HG02763 (cell line): ENCODE data around the gene TMEM222.
A peak's percentile ranks its signal among the peaks of the same experiment; 100 is the strongest.

Experiments
- ATAC-seq: cut with Tn5 transposase; IDR thresholded peaks from one replicate; pipeline ENCODE4 v1.9.1; 2021; ENCODE audit warnings: mild to moderate bottlenecking, moderate library complexity; ENCODE audit not compliant: unreplicated experiment

Gene TMEM222

GRCh38 chr1:27341525-27342252 lies 19.7 kb downstream of the TMEM222 start, which contains the start of gene SYTL1:
Gene SYTL1 (plus strand): TSS chr1:27342022. CDS start chr1:27345335, 3,313 bp downstream.
- no peak for ATAC-seq

- no peak for ATAC-seq
Observed at GRCh38 chr1:27342391-27342777, 20.4 kb downstream of the TMEM222 start.

DNA sequence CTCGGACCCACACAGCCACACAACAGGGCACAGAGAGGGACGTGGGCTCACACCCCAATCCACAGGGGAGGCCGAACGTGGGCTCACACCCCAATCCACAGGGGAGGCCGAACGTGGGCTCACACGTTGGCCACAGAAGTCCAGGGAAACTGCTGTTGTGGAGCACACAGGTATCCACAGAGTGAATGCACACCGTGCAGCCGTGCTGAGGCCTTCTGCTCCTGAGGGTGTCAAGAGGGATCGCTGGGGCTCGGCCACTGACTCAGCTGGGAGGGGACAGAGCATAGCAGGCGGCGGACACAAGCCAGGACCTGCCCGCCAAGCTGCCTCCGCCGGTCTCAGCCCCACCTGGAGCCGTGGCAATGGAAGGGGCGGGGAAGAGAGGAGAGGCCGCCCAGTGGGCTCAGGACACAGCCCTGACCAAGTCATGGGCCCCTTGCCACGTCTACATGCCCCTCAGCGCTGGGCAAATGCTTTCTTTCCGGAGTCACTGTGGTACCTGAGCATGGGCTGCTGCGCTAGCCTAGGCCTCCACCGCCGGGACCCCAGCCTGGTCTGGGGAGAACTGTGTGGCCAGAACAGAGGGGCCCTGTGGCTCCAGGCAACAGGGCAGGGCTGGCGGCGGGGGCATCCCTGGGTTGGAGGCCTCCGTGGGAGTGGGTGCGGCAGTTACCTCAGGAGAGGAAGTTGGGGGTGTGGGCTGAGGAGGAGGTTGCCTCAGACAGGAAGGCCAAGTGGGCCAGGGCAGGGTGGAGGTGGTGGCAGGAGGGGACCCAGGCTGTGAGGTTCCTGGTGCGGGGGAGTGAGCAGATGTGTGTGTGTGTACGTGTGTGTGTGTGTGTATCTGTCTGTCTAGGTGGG lies 21.0 kb downstream of the TMEM222 start:
- no peak for ATAC-seq

DNA sequence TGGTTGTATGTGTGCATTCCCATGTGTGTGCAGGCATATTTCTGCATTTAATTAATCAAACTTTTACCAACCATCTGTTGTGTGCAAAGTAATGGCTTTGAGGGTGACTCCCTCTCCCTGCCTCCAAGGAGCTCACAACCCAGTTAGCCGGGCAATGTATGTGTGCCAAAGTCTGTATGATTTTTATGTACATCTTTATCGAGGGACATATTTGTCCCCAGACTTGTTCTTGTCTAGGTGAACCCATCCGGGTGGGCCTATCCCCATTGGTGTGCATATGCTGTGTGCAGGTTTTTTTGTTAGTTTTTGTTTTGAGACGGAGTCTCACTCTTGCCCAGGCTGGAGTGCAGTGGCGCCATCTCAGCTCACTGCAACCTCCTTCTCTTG lies 21.7 kb downstream of the TMEM222 start:
- ATAC-seq = no peak

- no peak for ATAC-seq
Observed at GRCh38 chr1:27345272-27345671, 23.3 kb downstream of the TMEM222 start.

DNA sequence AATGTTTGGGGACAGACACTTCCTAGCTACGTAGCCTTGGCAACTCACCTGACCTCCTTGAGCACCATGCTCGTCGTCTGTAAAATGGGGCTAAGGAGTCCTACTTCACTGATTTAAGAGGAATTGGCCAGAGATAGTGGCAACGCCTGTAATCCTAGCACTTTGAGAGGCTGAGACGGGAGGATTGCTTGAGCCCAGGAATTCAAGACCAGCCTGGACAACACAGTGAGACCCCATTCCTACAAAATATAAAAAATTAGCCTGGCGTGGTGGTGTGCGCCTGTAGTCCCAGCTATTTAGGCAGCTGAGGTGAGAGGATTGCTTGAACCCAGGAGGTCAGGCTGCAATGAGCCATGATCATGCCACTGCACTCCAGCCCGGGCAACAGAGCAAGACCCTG lies 24.4 kb downstream of the TMEM222 start:
- ATAC-seq = no peak

GRCh38 chr1:27346991-27347624 lies 25.1 kb downstream of the TMEM222 start:
- no peak for ATAC-seq

DNA sequence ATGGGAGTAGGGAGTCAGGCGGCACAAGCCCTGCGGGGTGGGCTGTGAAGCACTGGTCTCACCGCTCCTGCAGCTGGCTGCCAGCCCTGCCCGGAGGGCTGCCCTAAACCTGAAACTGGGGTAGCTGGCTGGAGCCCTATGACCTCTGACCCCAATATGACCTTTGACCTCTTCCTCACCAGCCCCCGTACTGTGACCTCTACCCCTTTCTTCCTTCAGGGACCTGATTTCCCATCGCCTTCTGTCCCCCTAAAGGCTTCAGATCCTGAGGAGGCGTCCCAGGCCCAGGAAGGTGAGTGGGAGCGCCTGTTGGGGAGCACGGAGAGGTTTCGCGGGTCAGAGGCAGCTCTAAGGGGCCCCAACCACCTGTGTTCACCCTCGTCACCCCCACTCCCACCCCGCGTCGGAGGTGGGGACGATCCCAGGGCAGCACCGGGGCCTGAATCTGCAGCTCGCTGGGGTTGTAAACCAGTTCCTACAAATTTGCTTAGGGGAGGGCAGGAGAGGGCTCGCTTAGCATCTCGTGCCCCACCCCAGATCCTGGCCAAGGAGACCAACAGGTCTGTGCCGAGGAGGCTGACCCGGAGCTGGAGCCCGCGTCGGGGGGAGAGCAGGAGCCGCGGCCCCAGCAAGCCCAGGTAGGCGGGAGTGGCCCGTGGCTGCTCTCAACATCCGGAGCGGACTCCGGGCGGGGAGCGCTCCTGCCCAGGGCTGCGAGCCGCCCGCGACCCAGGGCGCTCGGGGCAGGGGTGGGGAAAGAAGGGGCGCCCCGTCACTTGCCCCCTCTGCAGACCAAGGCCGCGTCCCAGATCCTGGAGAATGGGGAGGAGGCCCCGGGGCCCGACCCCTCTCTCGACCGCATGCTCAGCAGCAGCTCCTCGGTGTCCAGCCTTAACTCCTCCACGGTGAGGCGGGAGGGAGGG lies 27.2 kb downstream of the TMEM222 start:
- ATAC-seq = no peak

GRCh38 chr1:27349784-27350662 lies 28.1 kb downstream of the TMEM222 start:
- no peak for ATAC-seq

DNA sequence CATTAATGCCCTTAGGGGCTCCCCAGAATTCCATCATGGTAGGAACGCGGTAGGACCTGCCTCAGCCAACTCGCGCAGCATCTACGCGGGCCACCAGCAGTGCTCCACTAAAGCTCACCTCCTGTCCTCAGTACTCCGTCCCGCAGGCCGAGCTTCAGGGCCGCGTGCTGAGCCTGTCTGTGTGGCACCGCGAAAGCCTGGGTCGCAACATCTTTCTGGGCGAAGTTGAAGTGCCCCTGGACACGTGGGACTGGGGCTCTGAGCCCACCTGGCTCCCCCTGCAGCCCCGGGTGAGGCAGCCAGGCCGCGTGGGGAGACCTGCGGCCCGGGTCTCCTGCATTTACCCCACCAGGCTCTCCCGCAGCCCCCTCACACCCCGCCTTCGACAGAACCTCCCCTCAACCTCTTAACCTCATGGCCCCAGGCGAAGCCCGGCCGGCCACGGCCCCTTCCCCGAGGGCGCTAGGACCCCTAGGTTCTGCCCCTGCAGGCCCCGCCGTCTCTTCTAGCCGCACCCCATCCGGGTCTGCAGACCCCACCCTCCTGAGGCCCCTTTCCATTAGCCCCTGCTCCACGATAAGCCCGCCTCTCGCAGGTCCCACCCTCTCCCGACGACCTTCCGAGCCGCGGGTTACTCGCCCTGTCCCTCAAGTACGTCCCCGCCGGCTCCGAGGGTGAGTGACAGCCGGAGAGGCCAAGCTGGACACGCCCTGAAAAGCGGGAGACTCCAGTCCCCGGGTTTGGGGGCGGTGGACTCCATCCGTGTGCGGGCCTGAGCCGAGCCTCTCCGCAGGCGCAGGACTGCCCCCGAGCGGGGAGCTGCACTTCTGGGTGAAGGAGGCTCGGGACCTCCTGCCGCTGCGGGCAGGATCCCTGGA lies 28.9 kb downstream of the TMEM222 start:
- ATAC-seq = no peak

DNA sequence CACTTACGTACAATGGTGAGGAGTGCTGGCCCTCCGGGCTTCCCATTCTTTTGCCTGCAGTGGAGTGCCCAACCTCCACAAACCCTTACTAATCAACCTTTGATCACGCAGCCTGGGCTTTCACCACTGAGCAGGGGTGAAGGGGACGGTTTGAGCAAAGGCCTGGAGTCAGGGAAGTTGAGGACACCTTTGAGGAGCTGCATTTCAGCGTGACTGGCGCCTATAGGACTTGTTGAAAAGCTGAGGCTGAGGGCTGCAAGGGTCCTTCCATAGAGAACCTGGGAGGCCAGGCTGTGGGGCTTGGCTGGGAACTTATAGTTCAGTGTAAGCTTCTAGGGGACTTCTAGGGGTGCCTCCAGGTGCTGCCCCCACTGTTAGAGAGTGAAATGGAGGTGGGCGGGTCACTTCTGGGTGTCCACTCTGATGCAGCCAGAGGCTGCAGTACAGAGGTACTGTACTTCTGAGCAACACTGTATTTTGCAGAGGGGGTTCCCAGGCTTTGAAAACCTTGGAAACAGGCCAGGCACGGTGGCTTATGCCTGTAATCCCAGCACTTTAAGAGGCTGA lies 29.7 kb downstream of the TMEM222 start:
- ATAC-seq = no peak

- no peak for ATAC-seq
Observed at GRCh38 chr1:27353166-27353565, 31.2 kb downstream of the TMEM222 start.

GRCh38 chr1:27353629-27354028 lies 31.7 kb downstream of the TMEM222 start:
- ATAC-seq = no peak

DNA sequence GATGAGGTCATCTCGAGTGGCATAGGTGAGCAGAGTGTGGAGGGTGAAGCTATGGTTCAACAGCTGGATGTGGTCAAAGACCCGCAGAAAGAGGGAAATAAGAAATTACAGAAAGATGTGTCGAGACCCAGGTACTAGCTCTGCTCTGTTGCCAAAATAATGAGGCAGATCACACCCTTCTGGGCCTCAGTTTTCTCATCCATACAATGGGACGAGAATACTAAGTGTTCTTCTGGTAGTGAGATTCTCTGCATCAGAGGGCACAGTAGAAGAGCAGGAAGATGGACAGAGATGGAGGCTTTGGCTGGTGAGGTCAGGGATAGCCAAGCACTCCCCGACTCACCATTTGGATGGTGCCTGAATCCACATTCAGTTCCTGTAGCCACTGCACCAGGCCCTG lies 33.7 kb downstream of the TMEM222 start:
- no peak for ATAC-seq

- ATAC-seq = no peak
Observed at GRCh38 chr1:27356277-27356618, 34.3 kb downstream of the TMEM222 start.

DNA sequence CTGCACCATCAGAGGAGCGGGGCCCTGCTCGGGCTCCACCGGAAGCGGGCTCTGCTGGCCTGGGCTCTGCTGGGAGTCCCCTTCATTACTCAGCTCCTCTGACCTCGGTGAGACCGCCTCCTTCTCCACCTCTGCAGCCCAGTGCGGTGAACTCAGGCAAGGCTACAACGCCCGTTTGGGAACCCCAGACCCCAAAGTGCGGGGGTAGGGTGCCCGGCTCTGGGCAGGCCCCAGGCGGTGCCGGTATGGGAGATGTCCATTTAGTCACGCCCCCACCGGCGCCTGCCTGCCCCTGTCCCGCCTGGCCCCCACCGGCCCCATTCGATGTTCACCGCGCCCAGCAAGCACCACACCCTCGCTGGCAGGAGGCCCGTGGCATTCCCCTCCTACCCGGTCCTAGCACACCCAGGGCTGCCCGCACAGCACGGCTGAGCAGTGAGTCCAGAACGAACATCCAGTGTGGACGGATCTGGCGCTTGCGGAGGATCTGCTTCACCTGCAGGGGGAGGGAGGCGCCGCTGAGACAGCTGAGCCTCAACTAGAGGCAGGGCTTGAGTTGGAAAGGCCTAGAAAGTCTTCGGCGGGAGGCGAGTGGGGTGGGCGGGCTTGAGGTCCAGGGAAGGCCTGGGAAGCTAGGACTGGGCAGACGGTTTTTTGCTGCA lies 34.8 kb downstream of the TMEM222 start:
- no peak for ATAC-seq

- ATAC-seq = peak; percentile 48
Observed at GRCh38 chr1:27357281-27358037, 35.5 kb downstream of the TMEM222 start.
